ENCODE measurements around the gene PAQR8.
"Not testable (repeated sequence)": the region's sequence is repeated elsewhere in the genome, so short reads cannot be mapped to it uniquely, and the experiment has no call there.

PAQR8 gene

DNA sequence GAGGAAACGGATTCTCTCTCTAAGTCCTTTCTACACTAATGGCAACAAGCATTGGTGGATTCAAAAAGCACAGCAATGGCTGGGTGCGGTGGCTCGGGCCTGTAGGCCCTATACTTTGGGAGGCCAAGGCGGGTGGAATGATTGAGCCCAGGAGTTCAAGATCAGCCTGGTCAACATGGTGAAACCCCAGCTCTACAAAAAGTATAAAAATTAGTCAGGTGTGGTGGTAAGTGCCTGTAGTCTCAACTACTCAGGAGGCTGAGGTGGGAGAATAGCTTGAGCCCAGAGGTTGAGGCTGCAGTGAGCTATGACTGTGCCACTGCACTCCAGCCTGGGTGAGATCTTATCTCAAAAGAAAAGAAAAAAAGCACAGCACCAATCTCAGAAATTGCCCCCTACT, 19.3 kb downstream of the PAQR8 start:
- DNase-seq = no peak

DNA sequence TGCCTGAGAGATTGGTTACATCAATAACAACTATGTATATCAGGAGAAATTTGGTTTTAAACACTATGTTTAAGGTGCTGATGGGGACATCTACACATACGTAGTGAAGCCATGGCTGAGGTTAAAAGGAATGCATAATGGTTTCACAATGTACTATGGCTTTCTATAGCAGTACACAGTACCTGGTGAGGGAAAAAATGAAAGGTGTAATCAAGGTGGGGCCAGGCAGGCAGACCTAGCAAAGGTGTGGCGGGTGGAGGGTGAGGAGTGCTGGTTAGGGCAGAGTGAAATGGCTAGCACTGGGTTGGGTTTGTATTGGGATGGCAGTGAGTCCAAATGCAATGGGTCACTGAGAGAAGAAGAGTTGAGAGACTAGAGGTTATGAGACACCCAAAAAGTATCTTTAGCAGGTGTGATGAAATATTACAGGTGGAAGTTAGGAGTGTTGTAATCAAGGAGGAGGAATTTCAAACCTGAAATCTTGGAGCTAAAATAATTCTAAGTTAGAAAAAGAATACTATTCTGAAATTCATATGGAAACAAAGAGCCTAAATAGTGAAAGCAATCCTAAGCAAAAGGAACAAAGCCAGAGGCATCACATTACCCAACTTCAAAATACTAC, 22.3 kb downstream of the PAQR8 start:
- no peak for DNase-seq

DNA sequence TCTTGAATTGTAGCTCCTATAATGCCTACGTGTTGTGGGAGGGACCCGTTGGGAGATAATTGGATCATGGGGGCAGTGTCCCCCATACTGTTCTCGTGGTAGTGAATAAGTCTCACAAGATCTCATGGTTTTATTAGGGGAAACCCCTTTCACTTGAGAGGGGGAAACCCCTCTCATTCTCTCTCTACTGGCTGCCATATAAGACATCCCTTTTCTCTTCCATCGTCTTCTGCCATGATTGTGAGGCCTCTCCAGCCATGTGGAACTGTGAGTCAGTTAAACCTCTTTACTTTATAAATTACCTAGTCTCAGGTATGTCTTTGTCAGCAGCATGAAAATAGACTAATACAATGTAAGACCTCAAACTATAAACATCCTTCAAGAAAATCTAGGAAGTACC, 23.1 kb downstream of the PAQR8 start:
- DNase-seq = no peak

DNA sequence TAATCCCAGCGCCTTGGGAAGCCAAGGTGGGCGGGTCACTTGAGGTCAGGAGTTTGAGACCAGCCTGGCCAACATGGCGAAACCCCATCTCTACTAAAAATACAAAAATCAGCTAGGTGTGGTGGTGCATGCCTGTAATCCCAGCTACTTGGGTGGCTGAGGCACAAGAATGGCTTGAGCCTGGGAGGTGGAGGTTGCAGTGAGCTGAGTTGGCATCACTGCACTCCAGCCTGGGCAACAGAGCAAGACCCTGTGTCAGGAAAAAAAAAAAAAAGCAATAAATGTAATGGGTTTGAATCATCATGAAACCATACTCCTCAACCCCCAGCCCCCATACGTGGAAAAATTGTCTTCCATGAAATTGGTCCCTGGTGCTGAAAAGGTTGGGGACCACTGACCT, 26.2 kb downstream of the PAQR8 start:
- DNase-seq = not testable (repeated sequence)

DNA sequence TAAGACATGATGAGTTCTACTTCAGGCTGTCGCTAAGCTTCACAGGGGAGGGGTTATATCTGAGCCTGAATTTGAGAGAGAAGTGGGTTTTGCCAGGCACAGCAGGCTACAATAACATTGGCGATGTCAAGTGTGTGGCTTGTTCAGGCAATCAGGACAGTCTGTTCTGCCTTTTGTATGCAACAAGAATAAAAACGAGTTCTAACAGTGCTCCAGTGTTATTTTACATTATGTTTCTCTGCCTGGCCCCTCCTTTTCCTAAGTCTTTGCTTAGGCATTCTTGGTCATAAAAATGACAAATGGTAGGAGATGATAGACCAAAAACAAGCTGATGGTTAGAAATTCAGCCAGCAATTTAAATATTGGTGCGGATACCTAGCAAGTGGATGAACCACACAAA, 26.8 kb downstream of the PAQR8 start:
- DNase-seq = no peak

DNA sequence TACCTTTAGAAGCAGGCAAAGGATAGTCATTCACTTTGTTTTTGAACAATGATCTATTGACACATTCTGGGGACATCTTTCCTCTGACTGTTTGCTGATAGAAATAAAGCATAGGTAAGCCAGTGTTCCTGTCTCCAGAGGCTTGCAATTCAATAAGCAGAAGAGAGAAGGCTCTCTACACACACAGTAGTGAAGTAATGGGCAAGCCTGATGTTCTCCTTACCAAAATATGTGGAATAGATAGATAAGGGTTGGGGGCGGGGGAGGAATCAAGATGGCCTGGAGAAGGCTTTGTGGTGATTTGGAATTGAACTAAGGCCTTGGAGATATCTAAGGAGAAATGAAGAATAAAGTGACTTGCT, 27.3 kb downstream of the PAQR8 start:
- DNase-seq = no peak

DNA sequence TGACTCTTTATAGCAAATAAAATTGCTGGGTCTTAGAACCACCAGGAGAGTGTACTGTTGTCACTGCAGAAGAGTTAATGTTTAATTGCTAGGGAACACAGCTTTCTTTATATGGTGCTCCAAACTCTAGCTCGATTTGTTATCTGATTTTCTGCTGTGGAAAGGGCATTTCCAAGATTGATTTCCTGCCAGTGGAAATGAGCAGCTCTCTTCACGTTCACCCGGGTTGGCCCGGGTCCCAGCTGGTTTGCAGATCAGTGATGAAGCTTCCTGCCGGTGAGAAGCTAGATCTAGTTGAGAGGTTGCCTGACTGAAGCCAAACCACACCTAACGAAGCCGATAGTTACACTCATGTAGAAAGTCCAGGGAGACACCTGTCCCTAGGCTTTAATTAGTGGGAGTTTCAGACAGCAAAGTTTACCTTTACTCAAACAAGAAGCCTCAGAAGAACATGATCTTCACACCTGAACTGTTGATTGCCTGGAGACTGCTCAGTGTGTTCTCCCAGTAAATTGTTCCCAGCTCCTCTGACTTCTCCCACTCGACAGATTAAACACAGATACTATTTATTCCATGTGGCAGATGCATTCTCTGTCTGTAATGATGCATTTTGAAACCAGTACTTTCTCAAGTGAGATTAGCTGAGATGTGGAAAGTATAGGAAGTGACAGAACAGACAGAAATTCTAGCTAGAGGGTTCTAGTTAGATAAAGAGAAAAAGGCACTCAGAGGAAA, 27.8 kb downstream of the PAQR8 start:
- no peak for DNase-seq

DNA sequence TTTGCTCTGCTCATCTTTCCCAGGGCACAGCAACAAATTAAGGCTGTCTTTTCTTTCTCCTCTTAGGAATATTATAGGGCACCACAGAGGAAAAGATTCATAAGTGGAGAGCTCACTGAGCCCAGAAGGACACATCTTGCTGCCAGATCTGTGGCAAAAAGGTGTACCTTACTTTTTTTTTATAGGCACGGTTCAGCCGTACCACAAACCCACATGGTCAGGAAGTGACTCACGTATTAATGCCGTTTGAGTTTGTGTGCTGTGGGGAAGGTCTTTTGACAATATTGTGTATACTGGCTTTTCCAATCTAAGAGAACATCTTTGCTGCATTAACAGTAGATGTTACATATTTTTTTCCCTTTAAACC, 28.4 kb downstream of the PAQR8 start:
- DNase-seq = no peak

DNA sequence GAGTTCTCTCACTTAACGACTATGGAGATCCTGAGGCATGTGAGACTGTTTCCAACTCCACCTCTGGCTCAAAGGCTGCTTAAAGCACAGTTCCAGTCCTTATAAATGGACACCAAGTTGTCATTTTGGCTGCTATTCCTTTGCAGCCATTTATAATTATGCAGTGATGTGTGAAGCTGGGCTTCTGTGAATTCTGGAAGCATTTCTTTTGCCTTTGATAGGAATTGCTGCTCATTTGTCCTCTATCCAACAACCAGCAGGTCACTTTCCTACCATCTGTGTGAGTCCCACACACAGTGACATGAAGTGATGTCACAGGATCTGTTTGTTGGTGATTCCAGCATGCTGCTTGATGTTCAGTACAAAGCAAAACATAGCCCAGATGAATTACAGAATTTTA, 29.6 kb downstream of the PAQR8 start:
- no peak for DNase-seq

DNA sequence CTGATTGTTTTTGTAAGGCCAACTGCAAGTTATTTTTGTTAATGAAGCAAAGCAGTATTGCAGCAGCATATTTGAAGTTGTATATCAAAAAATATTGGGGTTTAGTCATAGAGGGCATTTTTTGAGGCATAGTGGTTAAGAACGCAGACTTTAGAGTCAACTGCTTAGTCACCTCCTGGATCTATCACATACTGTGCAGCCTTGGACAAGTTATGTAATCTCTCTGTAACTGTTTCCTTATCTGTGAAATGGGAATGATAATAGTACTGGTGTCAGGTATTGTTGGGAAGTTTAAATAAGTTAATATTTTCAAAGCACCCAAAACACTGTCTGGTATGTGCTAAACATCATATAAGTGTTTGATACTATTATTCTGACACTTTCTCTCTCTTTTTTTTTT, 31.0 kb downstream of the PAQR8 start:
- DNase-seq = no peak

DNA sequence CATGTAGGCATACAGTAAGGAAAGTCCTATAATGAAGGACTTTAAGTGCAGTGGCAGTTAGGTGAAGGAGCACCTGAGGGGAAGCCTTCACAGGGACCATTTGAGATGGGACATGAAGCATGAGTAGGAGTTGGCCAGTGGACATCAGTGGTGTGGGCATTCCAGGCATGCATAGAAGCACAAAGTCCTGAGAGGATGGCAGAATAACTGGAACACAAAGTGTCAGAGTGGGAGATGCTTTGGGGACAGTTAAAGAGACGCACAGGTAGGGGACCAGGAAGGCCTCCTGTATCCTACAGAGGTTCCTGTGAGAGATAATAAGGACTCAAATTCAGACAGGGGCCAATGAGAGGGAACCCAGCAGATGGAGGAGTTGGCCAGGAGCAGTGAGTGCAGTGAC, 31.8 kb downstream of the PAQR8 start:
- no peak for DNase-seq

DNA sequence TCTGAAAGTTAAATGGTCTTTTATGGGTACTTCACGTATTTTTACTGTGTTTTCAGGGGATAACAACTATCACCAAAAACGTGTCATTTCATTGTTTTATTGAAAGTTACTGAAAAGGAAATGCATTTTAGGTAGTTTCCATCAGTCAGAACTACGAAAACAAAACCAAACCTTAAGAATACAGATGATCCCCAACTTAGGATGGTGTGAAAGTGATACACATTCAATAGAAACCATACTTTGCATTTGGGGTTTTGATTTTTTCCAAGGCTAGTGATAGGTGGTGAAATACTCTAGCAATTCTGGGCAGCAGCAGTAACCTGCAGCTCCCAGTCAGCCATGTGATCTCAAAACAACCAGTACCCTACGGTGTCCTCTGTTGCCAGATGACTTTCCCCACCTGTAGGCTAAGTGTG, 32.3 kb downstream of the PAQR8 start:
- no peak for DNase-seq

DNA sequence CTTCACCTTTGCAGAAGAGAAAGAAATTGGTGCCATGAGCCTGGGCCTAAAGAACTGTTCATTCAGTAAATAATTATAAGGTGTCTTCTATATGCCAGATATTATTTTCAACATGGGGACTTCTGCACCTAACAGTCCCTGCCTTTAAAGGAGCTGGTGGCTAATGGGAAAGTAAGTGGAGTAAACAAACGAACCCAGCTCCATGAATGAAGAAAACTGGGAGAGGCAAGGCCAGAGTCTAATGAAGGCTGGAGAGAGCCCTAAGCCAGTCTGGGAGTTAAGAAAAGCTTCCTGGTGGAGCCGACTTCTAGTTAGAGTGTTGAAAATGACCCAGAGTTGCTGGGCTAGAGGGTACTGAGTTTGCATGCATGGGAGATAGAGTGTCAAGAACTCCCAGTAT, 34.0 kb downstream of the PAQR8 start:
- no peak for DNase-seq

DNA sequence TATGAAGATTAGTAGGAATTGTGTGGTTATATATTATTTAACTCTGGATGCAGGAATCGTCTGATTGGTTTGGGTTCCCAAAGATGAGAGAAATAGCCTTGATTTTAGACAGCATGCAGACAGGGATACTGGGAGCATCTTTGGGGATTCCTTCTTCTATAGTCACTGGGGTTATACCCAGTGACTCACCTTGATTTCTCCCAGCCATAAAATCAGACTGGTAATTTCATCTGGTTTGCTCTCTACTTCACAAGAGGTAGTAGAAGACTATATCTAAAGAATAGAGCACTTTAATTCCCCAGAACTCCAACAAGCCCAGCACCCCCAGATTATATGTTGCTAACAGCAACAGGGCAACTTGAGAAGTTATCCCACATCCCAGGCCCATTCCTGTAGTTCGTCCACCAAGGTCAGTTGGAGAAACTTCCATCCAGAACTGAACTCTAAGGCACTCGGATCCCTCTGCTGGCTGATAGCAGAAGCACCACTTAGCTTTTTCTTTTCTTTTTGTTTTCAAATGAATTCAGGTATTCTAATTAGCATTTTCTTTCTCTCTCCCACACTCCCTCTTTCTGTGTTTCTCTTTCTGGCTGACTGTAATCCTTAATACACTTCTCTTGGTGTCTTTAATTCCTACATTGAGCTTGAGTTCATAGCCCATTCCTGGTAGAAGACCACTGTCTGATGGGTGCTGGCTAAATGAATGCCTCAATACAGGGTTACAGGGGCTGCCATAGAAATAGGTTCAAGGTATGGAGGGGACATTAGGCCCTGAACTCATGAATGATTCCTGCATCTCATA, 37.8 kb downstream of the PAQR8 start:
- DNase-seq = no peak

DNA sequence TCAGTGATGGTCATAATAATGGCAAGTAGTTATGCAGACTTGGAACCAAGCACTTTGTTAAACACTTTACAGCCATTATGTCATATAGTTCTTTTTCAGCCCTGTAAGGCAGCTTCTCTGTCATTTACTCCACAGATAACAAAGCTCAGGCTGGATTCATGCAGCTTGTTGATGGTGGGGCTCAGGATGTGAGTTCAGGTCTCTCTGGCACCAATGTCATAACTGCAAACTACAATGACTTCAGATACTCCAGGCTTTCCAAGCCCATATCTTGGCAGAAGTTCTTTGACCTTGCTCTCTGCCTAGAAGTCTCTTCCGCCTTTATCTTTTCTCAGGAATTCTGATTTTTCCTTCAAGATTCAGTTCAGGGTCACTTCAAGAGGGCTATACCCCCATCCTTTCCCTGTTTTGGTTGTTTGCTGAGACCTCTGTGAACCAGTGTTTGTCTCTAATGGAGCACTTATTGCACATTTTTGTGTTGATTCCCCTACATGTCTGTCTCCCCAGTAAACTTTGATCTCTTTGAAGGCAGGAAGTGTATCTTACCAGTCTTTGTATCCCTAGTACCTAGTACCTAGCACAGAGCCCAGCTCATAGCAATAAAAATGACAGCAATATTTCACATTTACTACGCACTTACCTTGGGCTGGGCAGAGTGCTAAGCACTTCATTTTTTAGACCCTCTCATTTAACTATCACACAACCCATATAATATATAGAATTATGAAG, 38.5 kb downstream of the PAQR8 start:
- no peak for DNase-seq

DNA sequence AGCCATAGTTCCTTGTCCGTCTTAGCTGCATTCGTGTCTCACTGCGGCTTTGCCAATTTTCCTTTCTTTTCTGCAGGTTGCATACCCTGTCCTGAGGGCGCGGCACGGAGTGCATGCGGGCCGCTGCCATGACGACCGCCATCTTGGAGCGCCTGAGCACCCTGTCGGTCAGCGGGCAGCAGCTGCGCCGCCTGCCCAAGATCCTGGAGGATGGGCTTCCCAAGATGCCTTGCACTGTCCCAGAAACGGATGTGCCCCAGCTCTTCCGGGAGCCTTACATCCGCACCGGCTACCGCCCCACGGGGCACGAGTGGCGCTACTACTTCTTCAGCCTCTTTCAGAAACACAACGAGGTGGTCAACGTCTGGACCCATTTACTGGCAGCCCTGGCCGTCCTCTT, 41.1 kb downstream of the PAQR8 start:
- DNase-seq = no peak

DNA sequence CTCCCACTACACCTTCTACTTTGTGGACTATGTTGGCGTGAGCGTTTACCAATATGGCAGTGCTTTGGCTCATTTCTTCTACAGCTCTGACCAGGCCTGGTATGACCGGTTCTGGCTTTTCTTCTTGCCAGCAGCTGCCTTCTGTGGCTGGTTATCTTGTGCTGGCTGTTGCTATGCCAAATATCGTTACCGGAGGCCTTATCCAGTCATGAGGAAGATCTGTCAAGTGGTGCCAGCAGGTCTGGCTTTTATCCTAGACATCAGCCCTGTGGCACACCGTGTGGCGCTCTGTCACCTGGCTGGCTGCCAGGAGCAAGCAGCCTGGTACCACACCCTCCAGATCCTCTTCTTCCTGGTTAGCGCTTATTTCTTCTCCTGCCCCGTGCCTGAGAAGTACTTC, 41.7 kb downstream of the PAQR8 start:
- DNase-seq = no peak

DNA sequence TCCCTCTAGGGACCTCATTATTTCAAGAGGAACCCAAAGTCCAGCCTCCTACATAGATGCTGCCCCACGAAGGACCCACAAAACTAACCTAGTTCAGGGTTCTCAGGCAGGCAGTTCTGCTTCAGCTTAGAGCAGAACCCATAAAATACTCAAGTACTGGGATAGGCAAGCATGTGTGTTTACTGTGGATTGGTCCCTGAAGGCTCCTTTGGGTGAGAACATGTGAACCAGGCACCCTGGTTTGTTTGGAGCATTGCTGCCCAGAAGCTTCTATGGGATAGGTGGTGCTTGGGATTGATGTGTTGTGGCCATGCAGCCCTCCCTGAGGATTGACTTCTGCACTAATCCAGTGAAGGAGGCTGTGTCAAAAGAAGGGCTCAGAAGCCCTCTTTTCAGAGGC, 43.3 kb downstream of the PAQR8 start:
- no peak for DNase-seq

DNA sequence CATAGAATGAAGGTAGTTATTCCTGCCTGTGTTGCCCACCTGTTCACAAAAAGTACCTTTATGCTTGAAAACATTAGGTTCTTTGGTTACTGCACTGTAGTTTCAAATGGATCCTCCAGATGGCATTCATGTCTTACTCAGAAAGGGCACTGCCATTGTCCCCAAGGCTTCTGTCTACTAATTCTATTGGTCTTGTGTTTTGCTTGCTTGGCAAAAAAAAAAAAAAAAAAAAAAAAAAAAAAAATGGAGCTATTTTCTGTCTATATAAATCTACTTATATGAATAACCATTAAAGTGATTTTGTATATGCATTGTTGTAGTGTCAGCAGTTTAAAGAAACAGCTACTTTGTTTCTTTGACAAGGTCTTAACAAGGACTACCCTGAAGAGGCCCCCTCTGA, 45.5 kb downstream of the PAQR8 start:
- no peak for DNase-seq

DNA sequence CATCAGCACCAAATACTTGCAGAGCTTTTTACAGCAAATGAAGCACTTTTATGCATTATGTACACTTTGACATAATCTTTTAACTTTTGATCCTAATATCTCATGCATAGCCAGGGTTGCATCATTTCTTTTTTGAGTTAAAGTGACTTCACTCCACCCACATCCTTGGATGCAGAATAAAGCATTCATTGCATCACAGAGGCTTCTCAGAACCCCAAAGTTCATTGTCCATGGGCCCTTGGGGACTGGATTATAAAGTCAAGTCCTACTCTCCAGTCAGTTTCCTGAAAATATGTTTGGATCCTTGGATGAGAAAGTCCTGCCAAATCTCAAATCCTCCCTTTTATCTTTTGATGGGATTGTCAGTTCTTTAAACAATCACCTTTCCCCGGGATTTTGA, 47.5 kb downstream of the PAQR8 start:
- DNase-seq = no peak

DNA sequence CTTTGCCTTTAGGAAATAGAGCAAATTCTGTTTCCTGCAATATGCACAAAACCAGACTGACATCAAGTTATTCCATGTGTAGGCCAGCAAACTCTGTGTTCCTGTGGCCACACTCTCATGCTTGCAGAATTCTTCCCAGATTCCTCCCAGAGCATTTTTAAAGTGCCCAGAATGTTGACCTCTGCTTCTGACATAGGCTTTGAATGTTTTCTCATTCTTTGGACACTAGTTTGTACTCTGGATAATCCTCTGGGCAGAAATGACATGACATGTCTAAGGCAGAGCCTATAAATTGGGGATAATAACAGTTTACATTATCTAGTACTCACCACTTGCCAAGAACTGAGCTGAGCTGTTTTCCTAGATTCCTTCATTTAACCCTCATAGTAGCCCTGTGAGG, 49.0 kb downstream of the PAQR8 start:
- no peak for DNase-seq

DNA sequence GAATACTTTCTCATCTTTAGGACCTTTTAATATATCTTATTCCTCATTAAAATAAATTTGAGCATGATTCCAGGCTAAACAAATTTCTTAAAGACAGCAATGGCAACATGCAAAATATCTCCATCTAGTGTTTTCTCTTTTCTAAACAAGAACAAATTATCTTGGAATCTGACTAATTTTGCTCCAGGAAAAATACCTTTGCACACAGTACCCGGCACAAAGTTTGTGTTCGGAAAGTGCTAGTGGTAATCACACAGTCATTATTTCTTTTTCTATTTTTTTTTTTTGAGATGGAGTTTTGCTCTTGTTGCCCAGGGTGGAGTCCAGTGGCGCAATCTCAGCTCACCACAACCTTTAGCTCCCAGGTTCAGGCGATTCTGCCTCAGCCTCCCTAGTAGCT, 50.0 kb downstream of the PAQR8 start:
- DNase-seq = no peak

DNA sequence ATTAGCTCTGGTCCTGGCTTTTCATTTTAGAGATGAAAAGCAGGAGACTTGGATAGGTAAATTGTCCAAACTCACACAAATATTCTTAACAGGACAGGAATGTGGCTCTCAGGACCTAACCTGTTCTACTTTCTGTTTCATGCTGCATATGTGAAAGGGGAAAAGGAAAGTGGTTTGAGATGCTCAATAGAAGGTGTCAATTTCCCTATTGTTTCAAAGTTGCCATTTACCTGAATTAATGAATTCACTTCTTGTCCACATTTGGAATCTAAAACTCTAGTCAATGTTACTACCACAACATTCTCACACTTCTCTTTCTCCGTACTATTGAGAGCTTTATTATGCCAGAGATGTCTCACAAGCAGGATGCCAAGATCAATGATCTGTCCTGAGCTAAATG, 53.4 kb downstream of the PAQR8 start:
- DNase-seq = no peak
